Activated CD4-positive, alpha-beta T cell treated with anti-CD3 and anti-CD28 coated beads, Interleukin-10, Interleukin-2, amounts not matched to agents 100 ng/mL and 50 ng/mL, durations not matched to agents 16 hours and 8 hours (primary cell): ENCODE results near the gene INPP5A.
"Not testable (repeated sequence)": the region's sequence is repeated elsewhere in the genome, so short reads cannot be mapped to it uniquely, and the experiment has no call there.

Experiments used
- DNase-seq: peaks from one replicate; pipeline ENCODE4 v3.0.0-alpha.2; 2020

The INPP5A gene

DNA sequence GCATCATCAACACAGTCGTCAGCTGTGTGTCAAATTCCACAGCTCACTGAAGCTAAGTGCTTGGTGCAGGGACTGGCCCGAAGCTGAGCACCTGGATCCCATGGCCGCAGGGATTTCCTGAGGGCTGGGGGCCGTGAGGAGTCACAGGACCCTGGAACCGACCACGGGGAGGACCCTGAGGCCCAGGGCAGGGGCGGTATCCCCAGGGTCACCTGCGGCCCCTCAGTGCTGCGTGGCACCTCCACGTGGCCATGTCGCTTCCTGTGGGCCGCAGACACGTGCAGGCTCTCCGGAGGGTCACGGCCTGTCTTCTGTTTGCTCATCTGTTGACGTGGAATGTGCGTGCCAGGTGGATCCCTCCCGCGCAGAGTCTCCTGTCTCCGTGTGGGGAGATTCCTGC, 194.9 kb downstream of the INPP5A start:
- no peak for DNase-seq

DNA sequence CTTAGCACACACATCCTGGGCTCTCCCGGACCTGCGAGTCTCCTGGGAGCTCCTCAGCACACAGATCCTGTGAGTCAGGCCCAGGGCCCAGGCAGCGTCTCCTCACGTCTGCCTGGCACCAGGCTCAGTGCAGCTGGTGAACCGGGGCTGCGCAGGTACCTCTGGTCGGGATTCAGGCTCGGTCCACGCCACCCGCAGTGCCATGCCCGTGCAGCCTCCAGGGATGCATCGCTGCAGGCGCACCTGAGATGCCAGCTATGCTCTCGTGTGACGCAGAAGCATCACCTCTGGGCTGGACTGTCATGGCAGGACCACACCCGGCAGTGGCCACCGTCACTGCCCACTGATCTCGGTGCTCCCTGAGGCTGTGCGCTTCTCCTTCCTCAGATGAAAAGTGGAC, 196.3 kb downstream of the INPP5A start:
- no peak for DNase-seq

DNA sequence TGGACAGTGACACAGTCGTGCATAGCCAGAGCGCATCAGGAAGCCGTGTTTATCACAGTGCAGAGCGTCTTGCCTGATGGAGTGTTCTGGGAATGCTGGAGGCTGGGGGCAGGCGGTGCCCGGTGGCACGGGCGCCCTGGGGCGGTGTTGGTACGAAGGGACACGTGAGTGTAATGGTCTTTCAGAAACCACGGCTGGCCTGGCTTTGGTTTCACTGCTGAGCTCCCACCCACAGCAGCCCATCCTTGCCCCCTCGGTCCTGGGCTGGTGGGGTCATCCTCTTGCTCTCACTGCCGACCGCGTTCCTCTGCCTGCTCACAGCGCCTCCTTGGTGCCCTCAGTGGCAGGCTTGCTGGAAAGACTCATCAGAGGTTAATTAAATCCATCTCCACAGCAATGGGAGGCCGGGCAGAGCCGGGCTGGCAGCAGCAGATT, 197.8 kb downstream of the INPP5A start:
- DNase-seq, result no peak

DNA sequence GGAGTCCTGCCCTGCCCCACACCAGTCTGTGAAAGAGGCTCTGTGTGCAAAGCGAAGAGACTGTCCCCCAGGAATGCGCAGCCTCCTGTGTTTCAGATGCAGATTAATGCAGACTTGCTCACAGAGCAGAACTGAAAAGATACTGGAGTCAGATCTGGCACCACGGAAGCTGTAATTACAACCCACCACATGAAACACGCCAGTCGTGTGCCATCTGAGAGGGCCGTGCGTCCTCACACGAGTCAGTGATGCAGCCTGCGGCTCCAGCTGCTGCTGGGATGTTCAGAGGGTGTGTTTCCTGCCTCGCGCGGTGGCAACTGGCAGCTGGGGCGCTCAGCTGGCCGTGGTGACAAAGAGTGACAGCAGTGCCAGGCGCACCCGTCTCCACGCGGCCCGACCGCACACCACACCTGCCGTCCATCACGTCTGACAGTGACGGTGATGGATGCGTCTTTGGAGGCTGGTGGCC, 198.4 kb downstream of the INPP5A start:
- no peak for DNase-seq

DNA sequence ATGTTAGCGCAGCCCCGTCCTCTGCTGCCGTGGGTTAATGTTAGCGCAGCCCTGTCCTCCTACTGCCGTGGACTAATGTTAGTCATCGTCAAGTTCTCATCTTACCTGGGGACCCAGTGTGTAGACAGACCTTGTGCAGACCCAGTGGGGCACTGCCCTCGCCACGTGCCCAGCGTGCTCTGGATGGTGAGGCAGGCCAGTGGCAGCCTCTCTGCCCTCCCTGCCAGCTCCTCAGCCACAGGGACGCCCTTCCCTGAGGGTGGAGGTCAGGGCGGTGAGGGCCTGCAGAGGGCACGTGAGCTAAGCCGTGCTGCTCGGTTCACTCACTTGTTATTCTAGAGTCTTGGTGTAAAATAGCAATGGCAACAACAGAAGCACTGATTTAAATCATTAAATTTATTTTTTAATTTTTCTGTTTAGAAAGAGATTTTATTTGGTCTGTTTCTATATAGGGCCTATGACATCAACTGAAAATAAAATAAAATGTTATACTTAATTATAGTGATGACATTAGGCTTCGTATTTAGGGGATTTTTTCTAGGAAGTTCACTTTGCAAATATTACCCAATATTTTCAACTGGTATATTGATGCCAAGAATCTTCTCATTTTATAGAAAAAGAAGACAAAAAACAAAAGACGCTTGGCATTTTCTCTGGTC, 199.9 kb downstream of the INPP5A start:
- DNase-seq, result no peak

DNA sequence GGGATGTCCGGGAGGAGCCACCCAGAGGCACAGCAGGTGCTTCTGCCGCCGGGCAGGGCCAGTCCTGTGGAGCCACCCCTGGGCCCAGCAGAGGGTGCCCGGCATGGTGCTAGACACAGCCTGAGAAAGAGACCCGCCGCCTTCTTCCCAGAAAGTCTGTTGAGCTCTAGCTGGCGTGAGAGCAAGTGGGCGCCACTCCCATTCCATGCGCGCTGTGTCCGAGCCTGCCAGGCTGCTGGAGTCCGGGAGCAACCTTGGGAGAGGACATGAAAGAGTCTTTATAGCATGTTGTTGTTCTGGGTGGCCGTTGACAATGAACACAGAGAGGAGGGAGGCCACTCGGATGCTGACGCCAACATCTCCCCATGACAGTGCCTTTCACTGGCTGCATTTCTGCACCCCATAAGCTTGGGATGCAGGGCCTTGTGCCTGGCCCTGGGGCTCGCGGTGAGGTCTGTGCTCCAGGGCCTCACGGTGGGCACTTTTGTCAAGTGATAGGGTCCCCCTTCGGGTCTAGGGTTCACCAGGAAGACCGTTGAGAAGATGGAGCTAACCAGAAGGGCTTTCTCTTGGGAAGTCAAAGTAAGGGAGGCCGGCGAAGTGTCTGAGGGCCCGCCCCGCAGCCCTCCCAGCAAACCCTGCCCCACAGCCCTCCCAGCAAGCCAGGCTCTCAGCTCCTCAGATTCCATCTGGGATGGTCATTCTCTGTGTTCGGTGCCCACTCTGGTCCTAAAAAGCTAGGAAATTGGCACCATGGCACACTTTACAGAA, 201.1 kb downstream of the INPP5A start:
- no peak for DNase-seq

DNA sequence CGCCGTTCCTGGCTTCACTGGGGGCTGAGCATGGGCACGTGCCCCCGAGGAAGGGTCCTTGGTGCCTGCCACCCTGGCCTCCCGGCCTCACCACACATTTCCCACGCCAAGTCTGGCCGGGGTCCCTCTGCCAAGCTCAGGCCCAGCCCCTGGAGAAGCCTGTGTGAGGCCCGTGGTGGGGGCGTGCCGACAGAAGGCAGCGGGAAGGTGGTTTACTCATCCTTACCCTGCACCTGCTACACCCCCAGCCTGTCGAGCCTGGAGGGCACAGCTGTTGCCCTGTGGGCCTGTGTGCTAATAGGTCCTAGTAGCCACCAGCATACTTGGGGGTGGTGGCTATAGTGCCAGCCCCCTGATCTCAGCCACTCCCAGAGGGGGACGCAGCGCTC, 201.6 kb downstream of the INPP5A start:
- DNase-seq, result no peak

DNA sequence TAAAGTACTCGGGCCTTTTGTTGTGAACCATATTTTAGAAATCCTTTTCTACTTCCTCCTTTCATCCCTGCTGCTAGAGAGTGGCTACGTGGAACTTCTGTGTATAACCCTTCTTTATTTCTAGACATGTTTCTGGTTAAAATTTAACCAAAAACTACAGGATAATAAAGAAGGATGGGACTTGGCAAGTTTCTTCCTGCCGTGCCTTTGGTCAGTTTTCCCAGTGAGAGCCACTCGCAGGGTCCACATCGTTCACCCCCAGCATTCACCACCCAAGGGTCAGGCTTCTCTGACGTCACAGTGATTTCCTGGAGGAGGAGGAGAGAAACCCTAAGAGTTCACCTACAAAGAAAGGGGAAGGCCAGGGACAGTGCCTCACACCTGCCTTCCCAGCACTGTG, 203.0 kb downstream of the INPP5A start:
- DNase-seq, result no peak

DNA sequence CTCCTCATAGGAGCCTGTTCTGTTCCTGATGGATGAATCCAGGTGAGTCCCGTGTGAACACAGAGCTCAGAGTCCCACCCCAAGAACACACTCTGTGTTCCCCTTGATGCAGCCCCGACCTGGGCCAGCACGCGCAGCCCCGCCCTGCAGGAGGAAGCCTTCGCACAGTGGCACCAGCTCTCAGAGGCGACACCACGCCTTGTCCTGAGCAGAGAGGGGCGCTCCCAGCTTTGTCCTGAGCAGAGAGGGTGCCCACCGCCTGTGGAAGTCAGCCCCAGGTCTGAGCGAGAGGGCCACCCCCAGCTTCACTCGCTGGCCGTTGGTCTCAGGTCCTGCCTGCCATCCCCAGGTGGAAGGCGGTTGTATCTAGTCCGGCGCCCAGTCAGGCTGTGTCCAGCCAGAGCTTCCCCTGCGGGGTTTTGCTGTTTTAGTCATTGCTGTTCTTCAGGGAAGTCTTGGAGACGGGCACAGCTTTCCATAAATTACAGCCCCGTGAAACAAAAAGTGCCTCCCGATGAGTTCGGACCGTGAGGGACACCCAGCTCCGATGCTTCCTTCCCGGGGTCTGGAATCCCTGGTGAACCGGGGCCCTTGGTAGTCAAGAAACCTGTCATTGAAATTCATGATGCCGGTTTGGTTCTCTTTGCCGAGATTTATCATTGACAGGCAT, 204.7 kb downstream of the INPP5A start:
- no peak for DNase-seq

DNA sequence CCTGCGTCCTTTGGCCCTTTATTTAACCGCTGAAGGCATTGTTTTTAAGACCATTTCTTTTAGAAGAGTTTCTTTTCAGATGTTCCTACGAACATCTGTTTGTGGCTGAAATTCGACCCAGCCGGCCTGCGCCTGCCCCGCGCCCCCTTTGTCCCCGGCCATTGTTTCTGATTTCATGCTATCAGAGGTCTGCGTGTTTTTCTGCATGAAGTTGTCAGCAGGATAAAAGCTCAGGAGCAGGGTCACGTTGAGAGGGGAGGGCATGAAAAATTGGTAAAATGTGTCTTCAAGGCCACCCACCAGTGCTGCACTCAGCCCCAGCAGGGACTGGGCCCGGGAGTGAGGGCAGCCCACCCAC, 205.2 kb downstream of the INPP5A start:
- no peak for DNase-seq

DNA sequence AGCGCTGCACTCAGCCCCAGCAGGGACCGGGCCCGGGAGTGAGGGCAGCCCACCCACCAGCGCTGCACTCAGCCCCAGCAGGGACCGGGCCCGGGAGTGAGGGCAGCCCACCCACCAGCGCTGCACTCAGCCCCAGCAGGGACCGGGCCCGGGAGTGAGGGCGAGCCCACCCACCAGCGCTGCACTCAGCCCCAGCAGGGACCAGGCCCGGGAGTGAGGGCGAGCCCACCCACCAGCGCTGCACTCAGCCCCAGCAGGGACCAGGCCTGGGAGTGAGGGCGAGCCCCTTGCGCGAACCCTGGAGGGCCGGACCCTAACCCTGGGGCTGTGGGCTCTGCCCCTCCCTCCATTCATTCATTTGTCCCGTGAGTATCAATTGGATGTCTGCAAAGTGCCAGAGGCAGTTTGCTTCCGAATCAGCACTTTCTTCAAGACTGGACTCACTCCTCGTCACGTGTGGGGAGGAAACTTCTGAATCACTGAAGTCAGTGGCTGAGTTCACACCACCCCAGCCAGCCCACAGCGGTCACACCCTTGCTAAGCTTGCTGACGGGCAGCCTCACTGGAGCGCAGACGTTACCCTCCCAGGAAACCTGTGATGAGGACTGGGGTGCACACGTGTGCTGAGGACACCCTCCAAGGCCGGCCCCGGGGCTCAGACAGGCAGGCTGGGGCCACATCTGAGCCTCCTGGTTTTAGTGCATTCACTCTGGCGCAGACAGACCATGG, 205.8 kb downstream of the INPP5A start:
- not testable (repeated sequence) for DNase-seq

DNA sequence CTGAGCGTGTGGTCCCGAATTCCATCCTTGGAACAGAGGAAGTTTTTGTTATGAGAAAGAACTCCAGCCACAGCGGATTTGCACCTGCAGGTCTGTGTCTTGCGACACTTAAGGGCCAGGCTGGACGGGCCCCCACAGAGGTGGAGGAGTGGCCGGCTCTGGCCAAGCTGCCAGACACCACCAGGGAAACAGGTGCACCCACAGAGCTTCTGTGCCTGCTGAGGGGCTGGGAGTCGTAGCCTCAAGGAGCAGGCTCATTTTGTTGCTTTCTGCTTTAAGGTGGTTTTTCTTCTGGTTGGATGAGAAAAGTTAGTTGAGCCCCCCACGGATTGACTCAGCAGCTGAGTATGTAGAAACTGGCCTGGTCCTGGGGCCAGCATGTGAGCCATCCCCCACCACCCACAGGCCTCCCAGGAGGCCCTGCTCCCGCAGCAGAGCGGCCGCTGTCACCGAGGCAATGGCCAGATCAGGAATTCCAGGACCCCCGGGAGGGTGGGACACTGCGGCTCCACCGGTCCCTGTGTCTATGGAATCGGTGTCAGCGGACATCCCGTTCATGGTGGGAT, 206.4 kb downstream of the INPP5A start:
- DNase-seq, result no peak

DNA sequence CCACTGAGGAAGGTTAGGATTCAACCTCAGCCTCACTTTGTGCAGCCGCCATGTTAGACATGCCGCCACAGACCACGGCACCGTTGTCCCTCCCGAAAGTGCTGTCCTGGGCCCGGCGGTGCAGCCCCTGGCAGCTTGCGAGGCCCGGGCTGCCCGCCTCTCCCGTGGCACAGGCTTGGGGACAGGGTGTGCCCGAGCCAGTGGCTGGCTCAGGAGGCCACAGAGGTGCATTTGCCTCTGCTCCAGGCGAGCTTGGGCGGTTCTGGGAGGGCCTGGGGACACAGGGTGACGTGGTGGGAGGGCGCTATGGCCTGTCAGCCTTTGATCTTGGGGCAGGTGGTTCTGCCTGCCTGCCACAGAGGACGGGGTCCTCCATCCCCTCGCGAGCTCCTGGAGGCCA, 207.3 kb downstream of the INPP5A start:
- no peak for DNase-seq

DNA sequence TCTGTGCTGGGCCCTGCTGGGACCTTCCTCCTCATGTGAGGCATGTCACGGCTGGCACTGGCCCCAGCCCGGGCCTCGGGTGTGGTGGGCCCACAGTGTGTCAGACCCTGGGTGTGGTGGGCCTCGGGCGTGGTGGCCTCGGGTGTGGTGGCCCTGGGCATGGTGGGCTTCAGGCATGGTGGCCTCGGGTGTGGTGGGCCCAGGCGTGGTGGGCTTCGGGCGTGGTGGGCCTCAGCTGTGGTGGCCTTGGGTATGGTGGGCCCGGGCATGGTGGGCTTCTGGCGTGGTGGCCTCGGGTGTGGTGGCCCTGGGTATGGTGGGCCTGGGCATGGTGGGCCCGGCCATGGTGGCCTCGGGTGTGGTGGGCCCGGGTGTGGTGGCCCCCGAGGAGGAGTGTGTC, 207.9 kb downstream of the INPP5A start:
- no peak for DNase-seq

DNA sequence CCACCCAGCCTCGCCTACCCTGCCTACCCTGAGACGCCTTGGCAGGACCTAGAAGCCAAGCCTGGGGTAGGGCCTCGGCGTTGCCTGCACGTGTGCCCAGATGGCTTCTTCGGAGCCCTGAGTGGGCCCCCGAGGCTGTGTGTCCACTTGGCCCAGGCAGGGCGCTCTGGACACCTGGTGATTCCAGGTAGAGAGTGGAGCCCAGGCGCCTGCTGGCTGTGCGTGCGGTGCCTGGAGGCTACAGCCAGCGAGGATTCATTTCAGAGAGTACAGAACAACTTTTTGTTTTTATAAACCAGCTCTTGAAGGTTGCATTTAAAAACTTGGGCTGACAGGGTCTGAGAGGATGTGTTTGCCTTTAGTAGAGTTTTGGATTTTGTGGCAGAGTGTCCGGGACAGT, 208.4 kb downstream of the INPP5A start:
- DNase-seq, result no peak

DNA sequence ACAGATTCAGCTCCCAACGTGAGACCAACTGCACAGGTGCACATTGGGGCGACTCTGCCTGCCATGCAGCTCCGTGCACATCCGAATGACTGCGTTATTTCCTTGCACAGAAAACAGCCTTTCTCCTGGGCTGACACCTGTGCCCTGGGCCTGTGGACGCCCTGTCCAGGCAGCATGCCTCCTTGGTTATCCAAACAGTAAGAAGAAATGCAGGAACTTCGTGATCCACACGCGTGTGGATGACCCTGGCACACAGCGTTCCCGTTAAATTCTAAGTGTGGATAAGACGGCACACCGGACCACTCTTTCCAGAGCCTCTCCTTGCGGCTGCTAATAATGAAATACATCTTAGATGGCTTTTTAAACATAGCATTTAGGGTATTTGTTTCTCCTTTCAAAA, 208.8 kb downstream of the INPP5A start:
- no peak for DNase-seq

DNA sequence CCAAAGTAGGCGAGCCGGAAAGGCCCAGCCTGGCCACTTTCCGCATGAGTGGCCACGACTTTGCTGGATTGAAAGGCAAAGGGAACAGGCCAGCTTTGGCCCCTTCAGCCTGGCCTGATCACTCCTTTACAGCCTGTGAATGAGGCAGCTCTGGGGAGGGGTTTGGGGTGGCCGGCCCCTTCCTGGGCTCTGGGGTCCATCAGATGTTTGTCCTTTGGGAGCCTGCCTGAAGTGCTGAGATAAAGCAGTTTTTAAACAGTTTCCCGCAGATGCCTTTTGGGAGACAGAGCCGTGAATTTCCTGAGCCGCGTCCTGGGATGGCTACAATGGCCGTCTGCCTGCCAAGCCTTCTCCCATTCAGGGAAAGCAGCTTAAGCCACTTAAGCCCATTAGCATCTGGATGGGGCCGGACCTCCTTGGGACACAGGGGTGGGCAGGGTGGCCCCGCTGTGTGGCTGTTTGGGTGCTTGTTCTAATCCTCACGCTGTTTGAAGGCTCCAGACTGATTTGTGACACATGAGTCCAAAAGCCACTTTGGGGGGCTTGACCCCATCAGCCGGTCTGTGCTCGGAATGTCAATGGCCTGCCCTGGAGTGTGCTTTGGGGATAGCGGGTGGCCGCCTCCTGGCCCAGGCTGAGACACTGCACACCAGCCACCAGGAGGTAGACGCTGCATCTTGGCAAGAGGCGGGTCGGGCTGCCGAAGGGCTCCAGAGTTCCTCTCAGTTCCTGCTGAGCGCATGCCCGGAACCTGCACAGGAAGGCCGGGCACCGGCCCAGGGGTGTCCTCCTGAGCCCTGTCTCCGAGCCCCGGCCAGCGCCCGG, 209.4 kb downstream of the INPP5A start:
- DNase-seq, result no peak

DNA sequence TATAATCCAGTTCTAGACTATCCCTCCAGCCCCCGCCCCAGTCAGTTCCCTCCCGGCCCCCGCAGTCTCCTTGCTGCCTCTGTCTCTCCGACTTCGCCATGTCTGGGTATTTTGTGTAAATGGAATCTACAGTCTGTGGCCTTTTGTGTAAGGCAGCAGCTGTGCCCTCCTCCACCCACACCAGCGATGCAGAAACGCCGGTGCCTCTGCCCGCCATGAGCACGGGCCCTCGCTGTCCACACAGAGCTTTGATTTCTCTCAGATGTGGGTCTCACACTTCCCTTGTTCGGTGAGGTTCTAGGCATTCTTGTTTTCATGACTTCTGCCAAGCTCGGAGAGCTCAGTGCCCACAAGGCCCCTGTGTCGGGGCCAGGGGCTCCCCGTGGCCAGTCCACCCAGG, 210.5 kb downstream of the INPP5A start:
- DNase-seq, result no peak

DNA sequence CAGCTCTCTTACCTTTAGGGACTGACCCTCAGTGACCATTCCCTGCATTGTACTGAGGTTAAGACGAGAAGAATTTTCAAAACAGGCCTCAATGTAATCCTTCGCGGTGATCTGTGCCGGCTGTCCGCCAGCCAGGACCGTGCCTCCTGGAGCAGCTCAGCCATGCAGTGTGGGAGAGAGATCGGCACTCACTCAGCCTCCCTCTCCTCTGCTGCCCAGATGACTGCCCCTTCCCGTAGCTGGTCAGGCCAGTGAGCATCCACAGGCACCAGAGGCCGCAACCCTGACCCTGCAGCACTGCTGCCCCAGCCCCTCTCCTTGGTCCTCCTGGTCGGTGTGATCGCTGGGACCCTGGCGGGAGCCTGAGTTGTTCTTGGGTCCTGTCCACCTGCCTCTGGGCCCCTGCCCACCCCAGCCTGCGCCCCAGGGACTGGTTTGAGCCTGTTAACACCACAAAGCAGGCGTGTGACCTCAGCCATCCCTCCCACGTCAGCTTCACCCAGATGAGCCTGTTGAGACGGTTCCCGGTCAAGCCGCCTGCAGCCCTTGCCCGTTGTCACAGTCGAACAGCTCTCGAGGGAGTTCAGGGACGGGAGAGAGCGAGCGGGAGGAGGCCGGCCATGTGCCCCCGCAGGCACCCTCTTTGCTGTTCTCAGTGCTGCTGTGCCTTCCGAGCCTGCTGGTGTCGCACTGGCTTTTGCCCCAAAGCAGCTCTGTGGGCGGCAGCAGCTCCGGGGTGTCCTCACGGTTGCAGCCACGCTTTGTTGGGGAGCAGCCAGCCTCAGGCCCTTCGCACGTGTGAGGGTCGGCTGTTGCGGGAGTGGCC, 211.2 kb downstream of the INPP5A start:
- DNase-seq, result no peak

DNA sequence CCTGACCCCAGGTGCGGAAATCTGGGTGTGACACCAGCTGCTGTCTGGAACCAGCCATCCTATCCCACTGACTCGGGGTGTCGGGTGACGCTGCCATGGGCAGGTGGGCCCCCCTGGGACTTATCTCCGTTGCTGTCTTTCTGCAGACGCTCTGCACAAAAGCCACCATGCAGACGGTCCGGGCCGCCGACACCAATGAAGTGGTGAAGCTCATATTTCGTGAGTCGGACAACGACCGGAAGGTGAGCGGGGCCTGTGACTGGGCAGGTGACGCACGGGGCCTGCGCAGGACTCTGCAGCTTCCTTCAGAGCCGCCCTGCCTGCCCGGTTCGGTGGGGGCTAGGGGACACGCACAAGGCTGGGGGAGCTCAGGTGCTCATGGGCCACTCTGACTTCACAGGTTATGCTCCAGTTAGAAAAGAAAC, 211.8 kb downstream of the INPP5A start:
- DNase-seq, result no peak

DNA sequence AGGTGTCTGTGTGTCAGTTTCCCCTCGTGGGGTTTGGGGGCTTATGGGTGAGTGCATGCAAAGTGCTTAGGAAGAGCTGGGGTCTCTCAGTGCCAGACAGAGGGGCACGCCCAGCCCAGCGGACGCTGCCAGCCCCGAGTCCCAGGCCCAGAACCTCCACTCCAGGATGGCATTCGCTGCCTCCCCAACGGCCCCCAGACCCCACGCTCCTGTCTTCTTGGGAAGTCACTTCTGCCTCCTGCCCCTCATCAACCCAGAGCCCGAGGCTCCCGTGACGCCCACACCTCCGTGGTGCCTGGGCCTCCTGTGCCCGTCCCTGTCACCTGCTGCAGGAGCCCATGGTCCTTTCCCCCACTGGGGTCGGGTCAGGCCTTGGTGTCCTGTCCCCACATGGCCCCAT, 213.3 kb downstream of the INPP5A start:
- DNase-seq, result no peak
